ENCODE measurements around the gene RPGR.
A peak's percentile ranks its signal among the peaks of the same experiment; 100 is the strongest.

Gene RPGR, protein sequence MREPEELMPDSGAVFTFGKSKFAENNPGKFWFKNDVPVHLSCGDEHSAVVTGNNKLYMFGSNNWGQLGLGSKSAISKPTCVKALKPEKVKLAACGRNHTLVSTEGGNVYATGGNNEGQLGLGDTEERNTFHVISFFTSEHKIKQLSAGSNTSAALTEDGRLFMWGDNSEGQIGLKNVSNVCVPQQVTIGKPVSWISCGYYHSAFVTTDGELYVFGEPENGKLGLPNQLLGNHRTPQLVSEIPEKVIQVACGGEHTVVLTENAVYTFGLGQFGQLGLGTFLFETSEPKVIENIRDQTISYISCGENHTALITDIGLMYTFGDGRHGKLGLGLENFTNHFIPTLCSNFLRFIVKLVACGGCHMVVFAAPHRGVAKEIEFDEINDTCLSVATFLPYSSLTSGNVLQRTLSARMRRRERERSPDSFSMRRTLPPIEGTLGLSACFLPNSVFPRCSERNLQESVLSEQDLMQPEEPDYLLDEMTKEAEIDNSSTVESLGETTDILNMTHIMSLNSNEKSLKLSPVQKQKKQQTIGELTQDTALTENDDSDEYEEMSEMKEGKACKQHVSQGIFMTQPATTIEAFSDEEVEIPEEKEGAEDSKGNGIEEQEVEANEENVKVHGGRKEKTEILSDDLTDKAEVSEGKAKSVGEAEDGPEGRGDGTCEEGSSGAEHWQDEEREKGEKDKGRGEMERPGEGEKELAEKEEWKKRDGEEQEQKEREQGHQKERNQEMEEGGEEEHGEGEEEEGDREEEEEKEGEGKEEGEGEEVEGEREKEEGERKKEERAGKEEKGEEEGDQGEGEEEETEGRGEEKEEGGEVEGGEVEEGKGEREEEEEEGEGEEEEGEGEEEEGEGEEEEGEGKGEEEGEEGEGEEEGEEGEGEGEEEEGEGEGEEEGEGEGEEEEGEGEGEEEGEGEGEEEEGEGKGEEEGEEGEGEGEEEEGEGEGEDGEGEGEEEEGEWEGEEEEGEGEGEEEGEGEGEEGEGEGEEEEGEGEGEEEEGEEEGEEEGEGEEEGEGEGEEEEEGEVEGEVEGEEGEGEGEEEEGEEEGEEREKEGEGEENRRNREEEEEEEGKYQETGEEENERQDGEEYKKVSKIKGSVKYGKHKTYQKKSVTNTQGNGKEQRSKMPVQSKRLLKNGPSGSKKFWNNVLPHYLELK

DNA sequence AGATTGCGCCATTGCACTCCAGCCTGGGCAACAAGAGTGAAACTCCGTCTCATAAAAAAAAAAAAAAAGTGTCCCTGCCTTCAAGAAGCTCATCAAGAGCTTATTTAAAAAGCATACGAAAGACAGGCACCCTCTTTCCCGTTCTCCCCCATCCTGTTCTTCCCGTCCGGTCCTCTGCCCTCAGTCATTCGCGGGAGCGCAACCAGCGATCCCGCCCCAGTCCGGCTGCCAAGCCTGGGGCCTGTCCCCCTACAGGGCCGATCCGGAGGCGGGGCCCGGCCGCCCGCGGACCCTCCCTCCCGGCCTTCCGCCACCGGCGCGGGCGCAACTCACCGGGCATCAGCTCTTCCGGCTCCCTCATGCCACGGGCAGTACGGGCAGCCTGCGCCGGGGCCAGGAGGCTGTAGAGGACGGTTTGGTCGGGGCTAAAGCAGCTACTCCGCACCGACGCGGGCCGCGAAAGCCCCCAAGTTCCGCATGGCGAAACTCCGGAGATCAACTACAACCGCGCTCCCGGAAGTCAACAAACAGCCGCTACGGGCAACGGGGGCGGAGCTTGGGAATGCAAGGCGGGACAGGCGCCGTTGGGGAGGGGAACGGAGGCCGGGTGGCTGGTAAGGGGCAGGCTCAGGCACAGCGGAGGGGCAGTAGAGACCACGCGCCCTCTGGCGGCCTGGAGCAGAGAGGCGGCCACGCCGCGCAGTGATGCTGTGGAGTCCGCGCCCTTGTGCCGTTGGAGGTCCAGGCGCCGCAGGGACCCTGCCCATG is at the start of gene RPGR:
Gene RPGR, minus strand, starts transcription at position 503 of the 768 bp plus-strand sequence. Its CDS starts 142 bp downstream, at position 361.
- DNase-seq: peak; percentile 93

DNA sequence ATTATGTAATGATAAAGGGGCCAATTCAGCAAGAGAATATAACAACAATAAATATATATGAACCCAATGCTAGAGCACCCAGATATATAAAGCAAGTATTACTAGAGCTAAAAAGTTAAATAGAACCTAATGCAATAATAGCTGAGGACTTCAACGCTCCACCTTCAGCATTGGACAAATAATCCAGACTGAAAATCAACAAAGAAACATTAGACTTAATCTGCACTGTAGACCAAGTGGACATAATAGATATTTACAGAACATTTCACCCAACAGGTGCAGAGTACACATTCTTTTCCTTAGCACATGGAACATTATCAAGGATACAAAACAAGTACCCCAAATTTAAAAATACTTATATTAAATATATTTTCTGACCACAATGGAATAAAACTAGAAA is 49.4 kb upstream of the RPGR start:
- DNase-seq: no peak

- no peak for DNase-seq
Measured at GRCh38 chrX:38375891-38376290, 48.6 kb upstream of the RPGR start.

DNA sequence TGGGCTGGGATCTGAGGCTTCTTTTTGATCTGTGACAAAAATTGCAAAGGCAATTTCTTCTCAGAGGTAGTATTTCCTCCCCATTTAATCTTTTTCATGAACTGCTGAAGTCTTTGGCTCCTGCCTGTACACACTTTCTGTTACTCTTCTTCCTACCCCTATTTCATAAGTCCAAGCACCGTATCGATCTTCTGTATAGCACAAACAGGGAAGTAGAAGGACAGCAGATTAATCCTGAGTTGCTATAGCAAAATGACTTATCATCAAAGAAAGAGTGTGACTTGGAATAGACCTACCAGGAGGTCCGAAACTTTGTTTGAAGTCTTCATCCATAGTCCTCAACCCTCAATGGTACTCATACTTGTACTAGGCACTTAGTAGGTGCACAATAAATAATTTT is 47.1 kb upstream of the RPGR start:
- no peak for DNase-seq

GRCh38 chrX:38371641-38372040 is 44.3 kb upstream of the RPGR start:
- no peak for DNase-seq

DNA sequence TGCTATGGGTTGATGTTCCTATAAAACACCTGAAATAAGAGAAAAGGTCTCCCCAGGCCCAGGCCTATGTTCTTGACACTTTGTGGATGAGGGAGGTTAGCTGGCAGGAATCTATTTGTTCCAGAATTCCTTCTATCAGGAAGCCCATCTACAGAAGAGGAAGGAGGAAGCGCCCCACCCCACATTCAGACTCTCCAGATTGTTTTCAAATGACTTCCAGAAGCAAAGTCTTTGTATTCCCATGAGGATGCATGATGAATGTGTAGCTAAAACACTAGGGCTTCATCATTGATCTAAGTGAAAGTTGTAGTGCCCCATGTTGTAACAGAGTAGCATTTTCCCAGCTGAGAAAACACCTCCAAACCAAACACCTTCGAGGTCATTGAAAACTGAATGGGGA is 41.5 kb upstream of the RPGR start:
- no peak for DNase-seq

DNA sequence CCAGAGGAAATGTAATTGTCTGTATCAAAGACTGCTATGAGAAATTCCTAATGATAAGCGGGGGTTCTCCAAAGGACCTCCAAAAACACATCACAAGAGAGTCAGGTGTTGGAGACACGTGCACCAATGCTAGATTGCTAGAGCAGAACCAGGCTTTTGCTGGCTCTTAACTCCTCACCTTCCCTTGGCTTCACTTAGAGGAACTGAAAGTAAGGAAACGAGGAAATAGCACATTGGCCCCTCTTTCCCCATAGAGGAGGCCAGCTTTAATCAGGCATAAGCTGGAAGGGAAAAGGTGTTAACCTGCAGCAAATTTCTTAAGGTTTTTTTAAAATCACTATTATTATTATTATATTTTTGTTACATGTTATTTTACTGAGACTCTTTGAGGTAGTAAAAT is 38.6 kb upstream of the RPGR start:
- DNase-seq: no peak

- DNase-seq: no peak
Measured at GRCh38 chrX:38363046-38363445, 35.7 kb upstream of the RPGR start.

- no peak for DNase-seq
Measured at GRCh38 chrX:38357747-38358673, 30.7 kb upstream of the RPGR start.

DNA sequence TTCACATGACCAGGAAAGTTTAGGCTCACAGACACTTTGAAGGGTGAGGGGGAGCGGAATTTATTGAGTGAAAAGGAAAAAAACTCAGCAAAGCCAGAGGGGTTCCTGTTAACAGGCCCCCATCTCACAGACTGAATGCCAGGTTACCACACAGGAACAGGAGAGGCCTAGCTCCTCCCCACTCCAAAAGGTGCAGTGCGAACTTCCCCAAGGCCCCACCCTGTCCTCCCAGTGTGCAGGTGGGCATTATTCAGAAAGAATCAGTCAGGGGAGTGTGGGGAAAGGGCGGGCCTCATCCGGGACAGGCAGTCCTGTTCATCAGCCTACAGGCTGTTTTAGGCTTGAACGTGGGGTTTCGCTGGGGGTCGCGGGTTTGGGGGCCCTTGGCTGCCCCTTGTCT is 29.1 kb upstream of the RPGR start:
- no peak for DNase-seq

DNA sequence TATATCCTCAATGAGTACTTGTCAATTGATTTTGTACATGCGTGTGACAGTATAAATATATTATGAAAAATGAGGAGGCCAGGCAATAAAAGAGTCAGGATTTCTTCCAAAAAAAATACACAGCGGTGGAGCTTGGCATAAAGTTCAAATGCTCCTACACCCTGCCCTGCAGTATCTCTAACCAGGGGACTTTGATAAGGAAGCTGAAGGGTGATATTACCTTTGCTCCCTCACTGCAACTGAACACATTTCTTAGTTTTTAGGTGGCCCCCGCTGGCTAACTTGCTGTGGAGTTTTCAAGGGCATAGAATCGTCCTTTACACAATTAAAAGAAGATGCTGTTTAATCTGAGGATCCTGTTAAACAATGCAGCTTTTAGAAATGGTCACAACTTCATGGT is 25.1 kb upstream of the RPGR start, which contains the start of gene OTC:
Gene OTC, plus strand, starts transcription at position 243 of the 400 bp plus-strand sequence. Its CDS starts 93 bp downstream, at position 336.
- no peak for DNase-seq

- no peak for DNase-seq
Measured at GRCh38 chrX:38351346-38351745, 24.0 kb upstream of the RPGR start.

DNA sequence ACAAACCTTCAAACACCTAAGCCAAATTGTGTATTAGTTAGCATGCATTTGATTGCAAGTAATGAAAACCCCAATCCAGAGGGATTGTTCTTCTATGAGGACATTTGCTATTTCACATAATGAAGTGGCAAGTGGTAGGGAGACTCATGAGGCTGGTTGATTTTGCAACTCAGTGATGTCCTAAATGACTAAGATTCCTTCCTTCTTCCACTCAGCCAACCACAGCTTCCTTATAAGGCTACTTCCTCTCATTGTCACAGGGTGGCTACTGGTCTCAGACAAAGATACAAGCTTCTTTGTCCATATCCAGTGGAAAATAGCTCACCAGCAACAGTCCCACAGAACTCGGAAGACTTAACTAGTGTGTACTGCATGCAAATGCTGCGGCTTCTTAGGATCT is 19.8 kb upstream of the RPGR start:
- no peak for DNase-seq

GRCh38 chrX:38346150-38346549 is 18.8 kb upstream of the RPGR start:
- DNase-seq: no peak

DNA sequence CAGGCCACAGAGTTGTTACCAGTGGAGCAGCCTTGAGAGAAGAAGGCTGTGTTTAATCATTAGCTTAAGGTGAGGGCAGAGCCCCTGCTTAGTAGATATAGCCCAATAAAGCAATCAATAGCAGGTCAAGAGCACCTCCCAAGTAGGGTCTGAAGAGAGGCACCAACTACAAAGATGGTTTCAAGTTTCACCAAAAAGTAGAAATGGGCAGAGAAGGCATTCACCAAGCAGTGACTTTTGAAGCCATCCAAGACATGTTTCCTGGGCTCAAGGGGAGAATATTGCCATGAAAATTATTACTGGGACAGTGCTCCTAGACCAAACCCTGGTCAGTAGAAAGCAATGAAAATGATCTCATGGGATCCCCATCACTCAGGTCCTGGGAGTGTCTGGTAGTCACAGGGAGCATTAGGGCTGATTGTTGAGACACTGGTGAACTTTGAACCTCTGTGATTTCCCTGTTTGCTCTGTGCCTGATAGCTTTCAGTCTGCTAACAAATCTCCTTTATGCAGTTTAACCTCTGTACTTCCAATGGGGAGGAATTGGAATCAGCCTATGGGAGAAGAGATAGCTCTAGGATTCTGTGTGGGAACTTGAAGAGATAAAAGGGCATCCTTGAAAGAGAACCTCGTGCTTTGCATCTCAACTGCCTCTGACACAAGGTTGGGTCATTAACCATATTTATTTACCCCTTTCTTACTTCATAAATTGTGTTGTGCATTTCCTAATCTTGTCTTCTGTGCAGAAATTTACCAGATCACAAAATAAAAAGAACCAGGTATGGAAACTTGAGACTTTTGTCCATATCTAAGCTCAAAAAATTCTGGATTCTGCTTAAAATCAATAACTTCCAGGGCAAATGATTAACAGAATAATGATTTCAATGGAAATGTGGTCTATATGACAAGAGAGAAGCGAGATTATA is 15.8 kb upstream of the RPGR start:
- DNase-seq: no peak

DNA sequence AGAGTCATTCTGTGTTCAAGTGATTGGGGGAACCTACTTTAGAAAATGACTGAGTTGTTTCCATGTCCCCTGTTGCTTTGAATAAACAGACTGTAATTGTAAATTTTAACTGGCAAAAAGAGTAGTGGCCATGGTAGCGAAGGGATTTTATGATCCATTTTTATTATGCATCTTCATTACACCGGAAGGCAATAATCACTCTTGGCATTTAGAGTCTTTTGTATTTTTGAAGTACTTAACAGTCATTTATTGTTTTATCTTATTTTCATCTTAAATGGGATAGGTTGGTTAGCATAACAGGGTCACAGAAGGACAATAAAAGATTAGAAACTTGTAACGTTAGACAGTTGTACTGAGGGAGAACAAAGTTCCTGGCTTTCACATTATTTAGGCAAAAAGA is 14.1 kb upstream of the RPGR start:
- DNase-seq: no peak

DNA sequence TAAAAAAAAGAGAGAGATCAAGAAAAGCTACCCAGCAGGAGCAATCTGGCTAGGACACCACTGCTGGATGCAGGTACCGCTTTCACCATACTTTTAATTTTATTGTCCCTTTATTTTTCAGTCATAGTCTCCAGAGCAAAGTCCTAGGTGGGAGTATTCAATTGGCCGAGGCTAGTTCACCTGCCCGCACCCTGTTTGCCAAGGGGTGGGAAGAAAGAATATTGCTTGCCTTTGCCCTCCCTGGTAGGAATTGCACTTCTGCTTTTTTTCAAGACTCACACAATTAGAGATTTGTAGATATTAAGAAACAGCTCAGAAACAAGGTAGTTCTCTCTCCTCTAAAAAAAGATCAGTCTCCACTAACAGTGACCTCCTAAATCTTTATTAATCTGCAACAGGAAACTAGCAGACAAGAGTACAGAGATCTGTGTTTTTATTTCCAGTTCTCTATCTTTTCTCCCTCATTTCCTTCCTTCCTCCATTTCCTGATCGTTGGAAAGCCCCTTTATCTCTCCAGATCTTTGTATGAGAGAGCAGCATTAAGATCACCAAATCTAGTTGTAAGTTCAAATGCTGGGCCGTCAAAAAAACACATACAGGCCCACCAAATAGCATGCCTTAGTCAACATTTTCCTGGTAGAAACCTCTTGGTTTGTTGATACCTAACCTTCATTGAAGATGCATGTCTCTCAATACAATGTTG is 9.4 kb upstream of the RPGR start:
- DNase-seq: no peak

- DNase-seq: no peak
Measured at GRCh38 chrX:38335382-38335781, 8.1 kb upstream of the RPGR start.

GRCh38 chrX:38332505-38332904 is 5.2 kb upstream of the RPGR start:
- no peak for DNase-seq

- no peak for DNase-seq
Measured at GRCh38 chrX:38327775-38328081, 419 bp upstream of the RPGR start.

Measured in stimulated activated CD4-positive, alpha-beta T cell treated with anti-CD3 and anti-CD28 coated beads, Interleukin-15, amount 100 ng/mL, for 24 hours (primary cell).